ENCODE data around the gene RGS6.

- TF ChIP-seq CTCF (IDR thresholded peaks at IDR 0.05; ENCODE audit: low read depth, low read length, missing input control), result no peak
- no peak for TF ChIP-seq SP1 (IDR thresholded peaks at IDR 0.05)
- TF ChIP-seq REST (IDR thresholded peaks at IDR 0.05), result no peak
- TF ChIP-seq FOXA1 (IDR thresholded peaks at IDR 0.05), result no peak
- TF ChIP-seq TAF1 (conservative IDR thresholded peaks at IDR 0.05), result no peak
- TF ChIP-seq ATF3 (IDR thresholded peaks at IDR 0.05), result no peak
- TF ChIP-seq ZBTB33 (IDR thresholded peaks at IDR 0.05), result no peak
- TF ChIP-seq JUND (IDR thresholded peaks at IDR 0.05), result no peak
Observed at GRCh38 chr14:72045885-72046284, 113.7 kb downstream of the RGS6 start.
